ENCODE data around the gene PCED1B.

PCED1B gene

GRCh38 chr12:47223848-47224213 is 144.4 kb downstream of the PCED1B start:
- DNase-seq (ENCODE audit: insufficient read length, low spot score) (no peak), FAIRE-seq (no peak)

- FAIRE-seq: no peak
- DNase-seq (ENCODE audit: insufficient read length, low spot score): no peak
Observed at GRCh38 chr12:47224563-47225133, 145.2 kb downstream of the PCED1B start.

GRCh38 chr12:47225356-47225755 is 145.9 kb downstream of the PCED1B start:
- FAIRE-seq (no peak), DNase-seq (ENCODE audit: insufficient read length, low spot score) (no peak)

DNA sequence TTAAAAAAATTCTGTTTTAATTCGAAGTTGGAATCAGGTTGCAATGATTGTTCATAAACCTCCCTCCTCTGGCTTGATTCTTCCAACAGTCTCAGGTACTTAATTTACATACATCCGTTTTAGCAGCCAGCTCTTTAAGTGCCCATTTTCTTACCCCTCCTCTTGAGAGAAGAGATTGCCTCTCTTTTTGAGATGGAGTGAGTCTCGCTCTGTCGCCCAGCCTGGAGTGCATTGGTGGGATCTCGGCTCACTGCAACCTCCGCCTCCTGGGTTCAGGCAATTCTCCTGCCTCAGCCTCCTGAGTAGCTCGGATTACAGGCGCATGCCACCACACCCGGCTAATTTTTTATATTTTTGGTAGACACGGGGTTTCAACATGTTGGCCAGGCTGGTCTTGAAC is 146.8 kb downstream of the PCED1B start:
- FAIRE-seq (no peak), DNase-seq (ENCODE audit: insufficient read length, low spot score) (no peak)

GRCh38 chr12:47228802-47229201 is 149.4 kb downstream of the PCED1B start:
- no peak for DNase-seq (ENCODE audit: insufficient read length, low spot score)
- no peak for FAIRE-seq

DNA sequence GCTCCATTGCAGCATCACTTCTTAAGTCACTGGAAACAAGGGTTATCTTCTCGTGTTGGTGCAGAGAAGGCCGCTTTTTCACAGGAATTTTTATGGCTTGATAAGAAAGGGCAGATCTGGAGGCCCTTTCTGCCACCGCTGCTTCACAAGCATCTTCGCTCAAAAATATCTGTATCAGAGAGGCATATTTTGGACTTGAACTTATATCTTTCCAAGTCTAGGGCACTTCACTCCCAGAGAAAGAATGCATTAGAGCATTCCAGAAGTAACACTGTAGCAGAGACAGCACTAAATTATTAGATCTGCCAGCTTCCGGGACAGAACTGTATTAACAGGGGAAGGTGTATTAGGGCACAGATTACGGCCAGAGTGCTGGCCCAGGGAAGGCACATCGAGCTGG is 152.0 kb downstream of the PCED1B start:
- DNase-seq (ENCODE audit: insufficient read length, low spot score) (no peak), FAIRE-seq (no peak)

- no peak for FAIRE-seq
- DNase-seq (ENCODE audit: insufficient read length, low spot score): no peak
Observed at GRCh38 chr12:47234576-47235141, 155.2 kb downstream of the PCED1B start.

DNA sequence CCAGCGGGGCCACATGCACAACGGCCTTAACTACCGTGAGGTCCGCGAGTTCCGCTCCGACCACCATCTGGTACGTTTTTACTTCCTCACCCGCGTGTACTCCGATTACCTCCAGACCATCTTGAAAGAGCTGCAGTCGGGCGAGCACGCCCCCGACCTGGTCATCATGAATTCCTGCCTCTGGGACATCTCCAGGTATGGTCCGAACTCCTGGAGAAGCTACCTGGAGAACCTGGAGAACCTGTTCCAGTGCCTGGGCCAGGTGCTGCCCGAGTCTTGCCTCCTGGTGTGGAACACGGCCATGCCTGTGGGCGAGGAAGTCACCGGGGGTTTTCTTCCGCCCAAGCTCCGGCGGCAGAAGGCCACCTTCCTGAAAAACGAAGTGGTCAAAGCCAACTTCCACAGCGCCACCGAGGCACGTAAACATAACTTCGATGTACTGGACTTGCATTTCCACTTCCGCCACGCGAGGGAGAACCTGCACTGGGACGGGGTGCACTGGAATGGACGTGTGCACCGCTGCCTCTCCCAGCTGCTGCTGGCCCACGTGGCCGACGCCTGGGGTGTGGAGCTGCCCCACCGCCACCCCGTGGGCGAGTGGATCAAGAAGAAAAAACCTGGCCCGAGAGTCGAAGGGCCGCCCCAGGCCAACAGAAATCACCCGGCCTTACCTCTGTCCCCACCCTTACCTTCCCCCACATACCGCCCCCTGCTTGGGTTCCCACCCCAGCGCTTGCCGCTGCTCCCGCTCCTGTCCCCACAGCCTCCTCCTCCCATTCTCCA is 156.0 kb downstream of the PCED1B start:
- DNase-seq (ENCODE audit: insufficient read length, low spot score) (no peak), FAIRE-seq (no peak)

- DNase-seq (ENCODE audit: insufficient read length, low spot score) (peak; percentile 51), FAIRE-seq (no peak)
Observed at GRCh38 chr12:47236109-47236714, 156.8 kb downstream of the PCED1B start.

GRCh38 chr12:47237751-47238211 is 158.4 kb downstream of the PCED1B start:
- no peak for DNase-seq (ENCODE audit: insufficient read length, low spot score)
- FAIRE-seq: no peak

DNA sequence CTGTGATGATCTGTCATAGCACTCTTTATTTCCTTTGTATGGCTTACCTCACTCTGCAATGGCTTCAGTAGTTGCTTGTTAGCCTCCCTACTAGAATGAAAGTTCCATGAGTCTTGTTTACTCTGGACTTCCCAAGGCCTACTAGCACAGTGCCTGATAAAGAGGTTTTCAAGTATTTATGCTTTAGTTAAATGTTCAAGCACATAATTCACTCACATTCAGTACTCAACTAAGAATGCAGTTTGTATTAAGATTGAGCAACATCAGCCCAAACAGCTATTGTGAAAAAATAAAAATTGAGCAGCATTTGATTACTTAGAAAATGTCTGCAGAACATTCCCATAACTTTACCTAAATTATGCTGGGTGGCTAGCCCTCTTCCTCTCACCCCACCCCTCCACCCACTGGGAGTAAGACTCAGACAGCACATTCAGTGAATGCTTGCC is 159.3 kb downstream of the PCED1B start:
- FAIRE-seq: no peak
- DNase-seq (ENCODE audit: insufficient read length, low spot score): no peak

- DNase-seq (ENCODE audit: insufficient read length, low spot score) (no peak), FAIRE-seq (no peak)
Observed at GRCh38 chr12:47242426-47242825, 163.0 kb downstream of the PCED1B start.

DNA sequence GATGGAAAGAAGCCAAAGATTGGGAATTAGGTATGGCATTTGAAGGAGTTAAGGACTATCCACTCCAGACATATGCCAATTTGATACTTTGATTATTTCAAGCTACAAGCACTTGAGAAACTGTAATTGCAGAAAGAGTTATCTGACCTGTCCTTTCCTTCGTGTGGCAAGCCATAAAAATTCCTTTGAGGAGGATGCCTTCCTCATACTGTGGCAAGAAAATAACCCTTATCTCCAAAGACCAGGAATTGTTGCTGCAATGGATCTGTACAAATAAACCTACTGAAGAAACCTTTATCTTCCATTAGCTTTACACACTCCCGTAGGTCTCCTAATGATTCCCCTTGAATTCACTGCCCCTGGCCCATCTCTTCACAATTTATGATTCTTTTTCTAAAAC is 165.4 kb downstream of the PCED1B start:
- no peak for FAIRE-seq
- DNase-seq (ENCODE audit: insufficient read length, low spot score): no peak

GRCh38 chr12:47245623-47246022 is 166.2 kb downstream of the PCED1B start:
- no peak for DNase-seq (ENCODE audit: insufficient read length, low spot score)
- no peak for FAIRE-seq

GRCh38 chr12:47247418-47247817 is 168.0 kb downstream of the PCED1B start:
- no peak for FAIRE-seq
- no peak for DNase-seq (ENCODE audit: insufficient read length, low spot score)

DNA sequence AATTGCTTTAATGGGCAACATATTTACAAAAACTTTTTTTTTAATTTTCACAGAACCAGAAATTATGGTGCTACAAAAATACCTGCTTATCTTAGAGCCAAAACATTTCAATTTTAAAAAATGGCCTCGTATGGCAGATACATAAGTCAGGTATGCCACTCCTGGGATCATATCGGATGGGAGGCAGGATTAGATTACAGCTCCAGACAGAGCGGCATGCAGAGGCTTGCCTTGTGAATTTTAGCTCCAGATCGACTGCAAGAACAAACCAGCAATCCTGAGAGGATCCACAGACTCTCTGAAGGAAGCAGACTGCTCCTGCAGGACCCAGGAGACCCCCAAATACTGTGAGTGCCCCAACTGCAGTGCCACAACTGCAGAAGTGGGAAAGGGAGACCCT is 169.7 kb downstream of the PCED1B start:
- DNase-seq (ENCODE audit: insufficient read length, low spot score) (no peak), FAIRE-seq (no peak)

GRCh38 chr12:47249719-47250357 is 170.4 kb downstream of the PCED1B start:
- FAIRE-seq: no peak
- no peak for DNase-seq (ENCODE audit: insufficient read length, low spot score)

- FAIRE-seq: no peak
Observed at GRCh38 chr12:47251919-47252318, 172.5 kb downstream of the PCED1B start.

DNA sequence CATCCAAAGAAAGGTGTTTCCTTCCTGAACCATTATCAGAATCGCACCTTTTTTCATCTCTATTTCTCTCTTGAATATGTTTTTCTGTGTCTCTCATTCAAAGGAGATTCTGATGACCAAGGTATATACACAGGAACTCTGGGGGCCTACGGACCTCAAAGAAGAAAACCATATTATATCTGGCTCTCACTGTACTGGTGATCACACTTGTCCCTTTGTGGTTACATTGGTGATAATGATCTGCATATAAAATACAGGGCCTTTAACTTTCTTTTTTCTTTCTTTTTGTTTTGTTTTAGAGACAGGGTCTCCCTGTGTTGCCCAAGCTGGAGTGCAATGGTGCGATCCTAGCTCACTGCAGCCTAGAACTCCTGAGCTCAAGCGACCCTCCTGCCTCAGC is 185.5 kb downstream of the PCED1B start:
- no peak for FAIRE-seq

More at GRCh38 chr12:47251919-47252318, 172.5 kb downstream of the PCED1B start:
- no peak for DNase-seq (ENCODE audit: insufficient read length, low spot score)

GRCh38 chr12:47265391-47265790 is 186.0 kb downstream of the PCED1B start:
- FAIRE-seq (no peak), DNase-seq (ENCODE audit: insufficient read length, low spot score) (no peak)

More for the DNA sequence above, 185.5 kb downstream of the PCED1B start:
- no peak for DNase-seq (ENCODE audit: insufficient read length, low spot score)

GRCh38 chr12:47267571-47267970 is 188.2 kb downstream of the PCED1B start:
- DNase-seq (ENCODE audit: insufficient read length, low spot score) (peak; percentile 51), FAIRE-seq (no peak)
